ENCODE results near the gene ABTB2.

GRCh38 chr11:34332524-34332923 lies 25.3 kb downstream of the ABTB2 start:
- TF ChIP-seq, protein P1, sequence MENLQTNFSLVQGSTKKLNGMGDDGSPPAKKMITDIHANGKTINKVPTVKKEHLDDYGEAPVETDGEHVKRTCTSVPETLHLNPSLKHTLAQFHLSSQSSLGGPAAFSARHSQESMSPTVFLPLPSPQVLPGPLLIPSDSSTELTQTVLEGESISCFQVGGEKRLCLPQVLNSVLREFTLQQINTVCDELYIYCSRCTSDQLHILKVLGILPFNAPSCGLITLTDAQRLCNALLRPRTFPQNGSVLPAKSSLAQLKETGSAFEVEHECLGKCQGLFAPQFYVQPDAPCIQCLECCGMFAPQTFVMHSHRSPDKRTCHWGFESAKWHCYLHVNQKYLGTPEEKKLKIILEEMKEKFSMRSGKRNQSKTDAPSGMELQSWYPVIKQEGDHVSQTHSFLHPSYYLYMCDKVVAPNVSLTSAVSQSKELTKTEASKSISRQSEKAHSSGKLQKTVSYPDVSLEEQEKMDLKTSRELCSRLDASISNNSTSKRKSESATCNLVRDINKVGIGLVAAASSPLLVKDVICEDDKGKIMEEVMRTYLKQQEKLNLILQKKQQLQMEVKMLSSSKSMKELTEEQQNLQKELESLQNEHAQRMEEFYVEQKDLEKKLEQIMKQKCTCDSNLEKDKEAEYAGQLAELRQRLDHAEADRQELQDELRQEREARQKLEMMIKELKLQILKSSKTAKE (IDR thresholded peaks at IDR 0.05; ENCODE audit: low read depth, poor library complexity, severe bottlenecking), result no peak
- TF ChIP-seq, protein P2, sequence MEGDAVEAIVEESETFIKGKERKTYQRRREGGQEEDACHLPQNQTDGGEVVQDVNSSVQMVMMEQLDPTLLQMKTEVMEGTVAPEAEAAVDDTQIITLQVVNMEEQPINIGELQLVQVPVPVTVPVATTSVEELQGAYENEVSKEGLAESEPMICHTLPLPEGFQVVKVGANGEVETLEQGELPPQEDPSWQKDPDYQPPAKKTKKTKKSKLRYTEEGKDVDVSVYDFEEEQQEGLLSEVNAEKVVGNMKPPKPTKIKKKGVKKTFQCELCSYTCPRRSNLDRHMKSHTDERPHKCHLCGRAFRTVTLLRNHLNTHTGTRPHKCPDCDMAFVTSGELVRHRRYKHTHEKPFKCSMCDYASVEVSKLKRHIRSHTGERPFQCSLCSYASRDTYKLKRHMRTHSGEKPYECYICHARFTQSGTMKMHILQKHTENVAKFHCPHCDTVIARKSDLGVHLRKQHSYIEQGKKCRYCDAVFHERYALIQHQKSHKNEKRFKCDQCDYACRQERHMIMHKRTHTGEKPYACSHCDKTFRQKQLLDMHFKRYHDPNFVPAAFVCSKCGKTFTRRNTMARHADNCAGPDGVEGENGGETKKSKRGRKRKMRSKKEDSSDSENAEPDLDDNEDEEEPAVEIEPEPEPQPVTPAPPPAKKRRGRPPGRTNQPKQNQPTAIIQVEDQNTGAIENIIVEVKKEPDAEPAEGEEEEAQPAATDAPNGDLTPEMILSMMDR (IDR thresholded peaks at IDR 0.05 in 2 of 3, conservative IDR thresholded peaks at IDR 0.05 in 1 of 3; ENCODE audit: control insufficient read depth in 2 of 3, extremely low read depth in 1 of 3, insufficient read depth in 1 of 3, low read depth in 3 of 3, low read length in 3 of 3), result no peak
- TF ChIP-seq ZNF384 (IDR thresholded peaks at IDR 0.05; ENCODE audit: borderline replicate concordance, low read depth, low read length), result no peak
- TF ChIP-seq POLR2A (IDR thresholded peaks at IDR 0.05; ENCODE audit: low read depth, low read length), result no peak
- no peak for TF ChIP-seq MAX (IDR thresholded peaks at IDR 0.05; ENCODE audit: low read depth, low read length)
- TF ChIP-seq EP300 (IDR thresholded peaks at IDR 0.05; ENCODE audit: borderline replicate concordance in 1 of 2, control insufficient read depth in 1 of 2, low read depth in 2 of 2, low read length in 2 of 2), result no peak
- no peak for TF ChIP-seq TAF1 (IDR thresholded peaks at IDR 0.05; ENCODE audit: borderline replicate concordance, low read depth, low read length)
